ENCODE data around the gene GNPDA2.

GNPDA2 gene

DNA sequence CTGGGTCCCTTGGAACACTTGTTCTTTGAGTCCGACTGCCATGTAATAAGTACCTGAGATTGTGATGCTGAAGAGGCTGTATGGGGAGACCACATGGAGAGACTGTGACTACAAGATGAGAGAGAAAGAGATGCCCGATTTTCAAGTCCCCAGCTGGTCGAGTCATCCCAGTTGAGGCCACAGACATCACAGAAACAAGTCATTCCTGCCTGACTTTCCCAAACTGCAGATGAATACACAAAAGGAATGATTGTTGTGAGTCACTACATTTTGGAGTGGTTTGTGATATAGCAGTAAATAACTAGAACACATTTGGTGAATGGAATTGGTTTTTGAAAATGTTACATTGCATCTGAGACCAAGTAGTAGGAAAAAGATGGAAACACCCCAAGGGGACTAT, 66.0 kb downstream of the GNPDA2 start:
- H3K27ac ChIP-seq, result no peak overlapping the region
- TF ChIP-seq, protein P1, sequence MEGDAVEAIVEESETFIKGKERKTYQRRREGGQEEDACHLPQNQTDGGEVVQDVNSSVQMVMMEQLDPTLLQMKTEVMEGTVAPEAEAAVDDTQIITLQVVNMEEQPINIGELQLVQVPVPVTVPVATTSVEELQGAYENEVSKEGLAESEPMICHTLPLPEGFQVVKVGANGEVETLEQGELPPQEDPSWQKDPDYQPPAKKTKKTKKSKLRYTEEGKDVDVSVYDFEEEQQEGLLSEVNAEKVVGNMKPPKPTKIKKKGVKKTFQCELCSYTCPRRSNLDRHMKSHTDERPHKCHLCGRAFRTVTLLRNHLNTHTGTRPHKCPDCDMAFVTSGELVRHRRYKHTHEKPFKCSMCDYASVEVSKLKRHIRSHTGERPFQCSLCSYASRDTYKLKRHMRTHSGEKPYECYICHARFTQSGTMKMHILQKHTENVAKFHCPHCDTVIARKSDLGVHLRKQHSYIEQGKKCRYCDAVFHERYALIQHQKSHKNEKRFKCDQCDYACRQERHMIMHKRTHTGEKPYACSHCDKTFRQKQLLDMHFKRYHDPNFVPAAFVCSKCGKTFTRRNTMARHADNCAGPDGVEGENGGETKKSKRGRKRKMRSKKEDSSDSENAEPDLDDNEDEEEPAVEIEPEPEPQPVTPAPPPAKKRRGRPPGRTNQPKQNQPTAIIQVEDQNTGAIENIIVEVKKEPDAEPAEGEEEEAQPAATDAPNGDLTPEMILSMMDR (IDR thresholded peaks at IDR 0.05), result no peak
- no peak for DNase-seq (ENCODE audit: low spot score)
- no peak overlapping the region for H3K4me3 ChIP-seq

DNA sequence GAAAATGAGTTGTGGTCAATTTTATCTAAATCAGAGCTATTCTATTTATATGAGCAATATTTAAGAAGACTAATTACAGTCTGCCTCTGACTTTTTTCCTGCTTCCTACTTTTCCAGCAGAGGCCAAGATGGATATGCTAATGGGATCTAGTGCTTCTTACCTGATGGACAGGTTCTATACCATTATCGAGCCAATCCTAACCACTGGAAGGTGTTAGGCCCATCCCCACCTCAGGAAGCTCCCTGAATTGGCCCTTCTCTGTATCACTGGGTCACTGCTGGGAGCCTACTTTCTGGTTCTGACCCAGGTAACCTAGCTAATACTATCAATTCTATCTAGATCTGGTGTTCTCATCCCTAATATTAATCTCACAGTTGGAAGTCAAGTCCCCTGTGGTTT, 74.4 kb downstream of the GNPDA2 start:
- TF ChIP-seq, protein P1 (IDR thresholded peaks at IDR 0.05), result no peak
- DNase-seq (ENCODE audit: low spot score), result no peak
- Histone ChIP-seq H3K4me3 (no peak overlapping the region), H3K27ac (no peak overlapping the region)

All from coronary artery (tissue), 2 donors.